Adrenal gland (tissue), 5 donors: ENCODE data around the gene SPCS3.

ENCODE experiments used
- CTCF ChIP-seq, 6 experiments: fragments of 450-650 bp in 4 of 6; fragments of 200-600 bp in 2 of 6; sonication (generic) in 1 of 6; IDR thresholded peaks; 1 replicate in 5 of 6; 2 replicates in 1 of 6; pipeline versions ENCODE4 v1.5.1 to v1.8.0; 2016 to 2021; ENCODE audit warnings: antibody characterized with exemption in 6 of 6, mild to moderate bottlenecking in 2 of 6, moderate library complexity in 1 of 6
- POLR2A ChIP-seq, 2 donors: fragments of 450-650 bp; IDR thresholded peaks; one replicate each; pipeline ENCODE4 v1.6.1; 2017; ENCODE audit warnings: antibody characterized with exemption in 2 of 2, mild to moderate bottlenecking in 2 of 2, moderate library complexity in 1 of 2
- donor health status: DM: no; HTN: no; CAD: no.

GRCh38 chr4:176273736-176274135 lies 46.0 kb upstream of the SPCS3 start:
- TF ChIP-seq POLR2A (IDR thresholded peaks at IDR 0.05): no peak
- no peak for TF ChIP-seq CTCF (IDR thresholded peaks at IDR 0.05)
